ACC112 (cell line): ENCODE measurements around the gene PACRG.

ENCODE experiments used
- H2AFZ ChIP-seq: fragments of 200-600 bp; sonication (generic); one replicate; pipeline ENCODE4 v1.6.0; 2017; ENCODE audit warnings: antibody characterized with exemption, low read length; ENCODE audit not compliant: unreplicated experiment
- H3K27ac ChIP-seq: fragments of 200-600 bp; sonication (generic); 2 replicates; pipeline ENCODE4 v1.5.1; 2014; ENCODE audit warnings: low read depth, mild to moderate bottlenecking, antibody characterized with exemption, low read length, moderate library complexity
- H3K27me3 ChIP-seq: fragments of 200-600 bp; sonication (generic); 2 replicates; pipeline ENCODE4 v1.6.1; 2014; ENCODE audit warnings: mild to moderate bottlenecking, antibody characterized with exemption, low read length, moderate library complexity, mixed read lengths; ENCODE audit not compliant: insufficient read depth
- H3K36me3 ChIP-seq: fragments of 200-600 bp; sonication (generic); 2 replicates; pipeline ENCODE4 v1.6.1; 2016; ENCODE audit warnings: mild to moderate bottlenecking, antibody characterized with exemption, low read length, moderate library complexity, mixed read lengths; ENCODE audit not compliant: insufficient read depth
- H3K4me1 ChIP-seq: fragments of 200-600 bp; sonication (generic); one replicate; pipeline ENCODE4 v1.6.1; 2016; ENCODE audit warnings: low read length, mixed read lengths; ENCODE audit not compliant: insufficient read depth, unreplicated experiment, control insufficient read depth
- H3K4me3 ChIP-seq: fragments of 200-600 bp; sonication (generic); 2 replicates; pipeline ENCODE4 v1.5.1; 2014; ENCODE audit warnings: mild to moderate bottlenecking, low read depth, low read length
- H3K79me2 ChIP-seq: fragments of 200-600 bp; sonication (generic); one replicate; pipeline ENCODE4 v1.6.0; 2016; ENCODE audit warnings: low read length; ENCODE audit not compliant: control insufficient read depth, unreplicated experiment, insufficient read depth

PACRG gene

GRCh38 chr6:162960679-162961457, 233.1 kb downstream of the PACRG start:
- Histone ChIP-seq H3K27ac (no peak overlapping the region), H2AFZ (no peak overlapping the region), H3K79me2 (no peaks in the 10 kb centered on the region), H3K4me1 (peaks cover 29% of the 10 kb centered on the region), H3K27me3 (no peaks in the 10 kb centered on the region), H3K36me3 (no peaks in the 10 kb centered on the region), H3K4me3 (no peak overlapping the region)

GRCh38 chr6:162962093-162962492, 234.3 kb downstream of the PACRG start:
- no peak overlapping the region for H2AFZ ChIP-seq
- H3K79me2 ChIP-seq = no peaks in the 10 kb centered on the region
- peaks cover 29% of the 10 kb centered on the region for H3K4me1 ChIP-seq
- H3K4me3 ChIP-seq = no peak overlapping the region
- H3K27me3 ChIP-seq = no peaks in the 10 kb centered on the region
- H3K27ac ChIP-seq = no peak overlapping the region
- H3K36me3 ChIP-seq = no peaks in the 10 kb centered on the region

DNA sequence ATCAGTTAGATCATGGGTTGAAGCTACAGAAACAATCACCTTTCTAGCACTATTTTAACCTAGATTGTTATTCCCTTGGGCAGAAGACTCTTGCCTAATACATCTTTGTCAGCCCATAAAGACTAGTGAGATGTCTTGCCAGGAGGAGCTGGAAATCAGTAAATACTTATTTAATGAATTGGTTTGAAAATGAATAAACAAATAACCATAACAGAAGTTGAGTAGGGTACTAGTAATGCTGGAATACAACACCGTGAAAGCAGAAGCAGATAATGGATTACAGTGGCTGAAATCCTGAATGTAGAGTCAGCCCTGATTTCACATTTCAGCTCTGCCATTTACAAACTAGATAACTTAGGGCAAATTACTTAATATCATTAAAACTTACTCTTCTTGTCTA, 236.1 kb downstream of the PACRG start:
- Histone ChIP-seq H3K36me3 (no peaks in the 10 kb centered on the region), H3K79me2 (no peaks in the 10 kb centered on the region), H3K4me1 (peaks cover 29% of the 10 kb centered on the region), H3K27me3 (no peaks in the 10 kb centered on the region), H3K4me3 (peak overlapping the region; percentile 16; the same call in 1 of the 2 replicates), H2AFZ (peak overlapping the region; percentile 14), H3K27ac (peak overlapping the region; percentile 86)

DNA sequence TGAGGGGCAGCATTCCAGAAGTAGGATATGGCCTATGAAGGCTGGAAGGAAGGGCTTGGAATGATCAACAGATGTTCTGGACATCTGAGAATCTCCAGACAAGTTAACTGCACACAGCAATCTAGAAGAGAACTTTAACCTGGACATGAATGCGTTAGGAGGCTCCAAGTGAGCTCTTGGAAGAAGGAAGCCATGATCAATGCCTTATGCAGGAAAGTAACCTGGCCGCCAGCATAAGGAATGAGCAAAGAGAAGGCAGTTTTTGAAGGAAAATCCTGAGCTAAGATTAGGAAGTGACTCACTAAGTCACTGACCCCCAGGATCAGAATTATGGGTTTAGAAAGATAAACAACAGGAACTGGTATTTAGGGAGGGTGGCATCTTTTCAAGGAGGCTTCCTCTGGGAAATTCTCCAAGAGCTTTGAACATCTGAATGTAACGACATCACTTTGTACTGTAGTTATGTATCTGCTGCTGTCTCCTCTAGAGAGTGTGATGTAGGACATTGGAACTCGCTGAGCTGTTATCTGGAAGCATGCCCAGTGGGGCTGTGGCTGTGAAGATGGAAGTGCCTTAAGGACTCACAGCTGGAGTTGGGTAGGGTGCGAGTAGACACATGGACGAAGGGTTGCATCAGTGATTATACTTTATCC, 236.8 kb downstream of the PACRG start:
- Histone ChIP-seq H3K27ac (peak overlapping the region; percentile 86), H3K4me3 (peak overlapping the region; percentile 16; the same call in 1 of the 2 replicates), H2AFZ (peak overlapping the region; percentile 32), H3K36me3 (no peaks in the 10 kb centered on the region), H3K4me1 (peaks cover 29% of the 10 kb centered on the region), H3K79me2 (no peaks in the 10 kb centered on the region), H3K27me3 (no peaks in the 10 kb centered on the region)

DNA sequence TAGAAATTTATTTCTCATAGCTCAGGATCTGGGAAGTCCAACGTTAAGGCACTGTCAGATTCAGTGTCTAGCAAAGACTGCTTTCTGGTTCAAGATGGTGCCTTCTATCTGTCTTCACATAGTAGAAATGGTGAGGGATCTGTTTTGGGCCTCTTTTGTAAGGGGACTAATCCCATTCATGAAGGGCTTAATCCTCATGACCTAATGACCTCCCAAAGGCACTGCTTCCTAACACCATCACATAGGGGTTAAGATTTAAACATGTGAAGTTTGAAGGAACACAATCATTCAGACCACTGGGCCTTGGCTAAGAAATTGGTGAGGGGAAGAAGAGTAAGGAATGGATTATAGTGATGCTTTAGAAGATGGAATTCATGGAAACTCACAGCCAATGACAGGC, 237.6 kb downstream of the PACRG start:
- H3K27me3 ChIP-seq = no peaks in the 10 kb centered on the region
- H3K4me3 ChIP-seq = no peak overlapping the region
- no peaks in the 10 kb centered on the region for H3K79me2 ChIP-seq
- H3K27ac ChIP-seq = peak overlapping the region; percentile 86
- peak overlapping the region; percentile 15 for H2AFZ ChIP-seq
- H3K36me3 ChIP-seq = no peaks in the 10 kb centered on the region
- H3K4me1 ChIP-seq = peaks cover 29% of the 10 kb centered on the region

GRCh38 chr6:162970246-162970645, 242.5 kb downstream of the PACRG start:
- H3K27me3 ChIP-seq = no peaks in the 10 kb centered on the region
- H3K36me3 ChIP-seq = no peaks in the 10 kb centered on the region

GRCh38 chr6:162971356-162971755, 243.6 kb downstream of the PACRG start:
- H3K36me3 ChIP-seq = no peaks in the 10 kb centered on the region
- no peaks in the 10 kb centered on the region for H3K4me1 ChIP-seq
- no peaks in the 10 kb centered on the region for H3K79me2 ChIP-seq
- no peak overlapping the region for H2AFZ ChIP-seq
- no peak overlapping the region for H3K27ac ChIP-seq
- H3K4me3 ChIP-seq = no peak overlapping the region
- no peaks in the 10 kb centered on the region for H3K27me3 ChIP-seq

More at GRCh38 chr6:162970246-162970645, 242.5 kb downstream of the PACRG start:
- Histone ChIP-seq H3K4me3 (no peak overlapping the region), H2AFZ (no peak overlapping the region), H3K79me2 (no peaks in the 10 kb centered on the region), H3K27ac (no peak overlapping the region), H3K4me1 (peaks cover 3% of the 10 kb centered on the region)

DNA sequence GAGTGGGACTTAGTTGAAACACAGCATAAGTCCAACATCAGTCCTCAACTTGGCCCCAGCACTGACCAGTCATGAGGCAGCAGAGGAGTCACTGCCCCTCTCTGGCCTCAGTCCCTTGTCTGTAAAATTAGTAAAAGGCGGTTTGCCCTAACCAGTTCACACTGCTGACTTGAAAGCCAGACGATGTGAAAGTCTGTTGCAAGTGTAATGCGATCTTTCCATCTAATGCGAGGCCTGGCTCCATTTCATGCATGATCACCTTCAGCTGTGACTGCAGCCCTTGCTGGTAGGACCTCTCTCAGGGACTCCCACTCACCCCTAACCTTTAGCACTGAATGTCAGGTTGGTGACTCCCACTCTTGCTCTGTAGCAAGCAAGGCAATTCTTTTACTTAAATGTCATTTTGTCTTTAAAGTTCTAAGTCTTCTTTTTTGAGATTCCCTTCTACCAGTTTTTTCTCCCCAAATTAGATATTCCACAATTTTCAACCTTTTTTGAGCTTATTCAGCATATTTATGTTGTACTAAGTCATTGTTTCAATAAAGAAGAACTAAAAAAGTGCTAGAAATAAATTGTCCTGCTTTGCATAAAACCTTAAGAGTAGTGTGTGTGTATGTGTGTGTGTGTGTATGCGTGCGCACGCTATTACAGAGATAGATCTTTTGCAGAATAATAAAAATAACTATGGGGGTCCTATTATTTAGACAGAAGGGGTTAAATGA, 245.5 kb downstream of the PACRG start:
- Histone ChIP-seq H3K27ac (no peak overlapping the region), H3K4me3 (no peak overlapping the region), H3K36me3 (no peaks in the 10 kb centered on the region), H3K27me3 (no peaks in the 10 kb centered on the region), H2AFZ (no peak overlapping the region), H3K79me2 (no peaks in the 10 kb centered on the region), H3K4me1 (peaks cover 2% of the 10 kb centered on the region)

DNA sequence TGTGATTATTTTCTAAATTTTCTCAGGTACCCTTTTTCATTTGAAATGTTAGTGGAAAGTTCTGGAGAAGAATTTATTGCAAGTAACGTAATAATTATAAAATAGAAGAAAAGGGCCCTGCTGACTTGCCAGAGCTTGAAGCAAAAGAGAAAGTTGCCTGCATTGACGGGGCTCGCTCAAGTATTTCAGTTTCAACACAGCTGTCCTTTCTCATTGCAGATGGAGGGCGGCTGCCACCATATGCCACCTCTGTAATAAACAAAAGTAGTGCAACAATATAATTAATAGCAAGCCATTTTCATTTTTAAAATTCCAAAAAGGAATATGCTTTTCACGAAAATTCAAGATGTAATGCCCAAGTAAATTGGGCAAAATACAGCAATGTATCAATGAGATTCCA, 246.2 kb downstream of the PACRG start:
- Histone ChIP-seq H3K27me3 (no peaks in the 10 kb centered on the region), H3K79me2 (no peaks in the 10 kb centered on the region), H3K36me3 (no peaks in the 10 kb centered on the region), H2AFZ (no peak overlapping the region), H3K4me1 (peaks cover 4% of the 10 kb centered on the region), H3K27ac (no peak overlapping the region), H3K4me3 (no peak overlapping the region)

DNA sequence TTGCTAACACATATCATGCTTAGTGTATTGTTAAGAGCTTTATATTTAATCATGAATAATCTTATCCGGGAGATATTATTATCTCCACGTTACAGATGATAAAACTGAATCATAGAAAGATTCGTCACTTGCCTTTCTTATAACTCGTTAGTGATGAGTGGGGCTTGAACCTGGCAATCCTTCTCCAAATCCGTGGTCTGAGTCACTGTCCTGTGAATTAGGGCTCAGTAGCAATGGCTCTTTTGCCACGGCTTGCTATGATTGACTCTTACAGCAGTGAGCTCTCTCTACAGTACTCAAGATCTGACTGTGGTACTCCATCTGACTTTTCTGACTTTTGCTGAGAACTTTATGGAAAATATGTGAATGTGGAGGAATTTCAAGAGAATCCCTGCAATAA, 246.9 kb downstream of the PACRG start:
- no peak overlapping the region for H2AFZ ChIP-seq
- H3K27ac ChIP-seq = no peak overlapping the region
- H3K4me3 ChIP-seq = no peak overlapping the region
- H3K4me1 ChIP-seq = peaks cover 8% of the 10 kb centered on the region
- H3K36me3 ChIP-seq = no peaks in the 10 kb centered on the region
- no peaks in the 10 kb centered on the region for H3K27me3 ChIP-seq
- no peaks in the 10 kb centered on the region for H3K79me2 ChIP-seq
